ENCODE data around the gene PAQR4. TPM values are rescaled to one million over a fixed set of nuclear protein-coding genes. Genes with fewer than 3 reads are reported as not detected.

Gene PAQR4
- polyA plus RNA-seq, 1 donor from 2014 or later: 47.8 TPM

DNA sequence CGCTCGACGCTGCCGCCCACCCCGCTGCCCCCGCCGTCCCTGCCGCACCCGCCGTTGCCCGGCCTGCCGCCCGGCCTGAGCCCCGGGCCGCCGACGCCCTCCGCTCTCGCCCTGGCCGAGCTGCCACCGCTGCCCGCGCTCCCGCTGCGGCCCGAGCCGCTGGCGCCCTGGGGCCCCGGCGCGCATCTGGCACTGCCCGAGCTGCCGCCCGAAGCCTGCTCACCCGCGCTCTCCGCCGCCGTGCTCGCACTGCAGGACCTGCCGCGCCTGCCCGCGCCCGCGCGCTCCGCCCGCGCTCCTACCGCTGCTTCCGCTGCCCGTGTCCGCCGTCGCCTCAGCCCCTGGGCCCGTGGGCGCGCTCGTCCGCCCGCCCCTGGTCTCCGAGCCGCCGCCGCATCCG is 35.2 kb downstream of the PAQR4 start:
- no peak overlapping the region for H3K4me3 ChIP-seq (ENCODE audit: low read length)
- no peaks in the 10 kb centered on the region for H3K36me3 ChIP-seq (ENCODE audit: insufficient read depth, low read length)
- no peak for TF ChIP-seq POLR2AphosphoS5 (IDR thresholded peaks at IDR 0.05)
- TF ChIP-seq MXI1 (conservative IDR thresholded peaks at IDR 0.05; ENCODE audit: poor library complexity, severe bottlenecking): no peak
- no peak for TF ChIP-seq EZH2 (IDR thresholded peaks at IDR 0.05; ENCODE audit: borderline replicate concordance, insufficient read depth, low read length, poor library complexity, severe bottlenecking)
- TF ChIP-seq, protein P1, sequence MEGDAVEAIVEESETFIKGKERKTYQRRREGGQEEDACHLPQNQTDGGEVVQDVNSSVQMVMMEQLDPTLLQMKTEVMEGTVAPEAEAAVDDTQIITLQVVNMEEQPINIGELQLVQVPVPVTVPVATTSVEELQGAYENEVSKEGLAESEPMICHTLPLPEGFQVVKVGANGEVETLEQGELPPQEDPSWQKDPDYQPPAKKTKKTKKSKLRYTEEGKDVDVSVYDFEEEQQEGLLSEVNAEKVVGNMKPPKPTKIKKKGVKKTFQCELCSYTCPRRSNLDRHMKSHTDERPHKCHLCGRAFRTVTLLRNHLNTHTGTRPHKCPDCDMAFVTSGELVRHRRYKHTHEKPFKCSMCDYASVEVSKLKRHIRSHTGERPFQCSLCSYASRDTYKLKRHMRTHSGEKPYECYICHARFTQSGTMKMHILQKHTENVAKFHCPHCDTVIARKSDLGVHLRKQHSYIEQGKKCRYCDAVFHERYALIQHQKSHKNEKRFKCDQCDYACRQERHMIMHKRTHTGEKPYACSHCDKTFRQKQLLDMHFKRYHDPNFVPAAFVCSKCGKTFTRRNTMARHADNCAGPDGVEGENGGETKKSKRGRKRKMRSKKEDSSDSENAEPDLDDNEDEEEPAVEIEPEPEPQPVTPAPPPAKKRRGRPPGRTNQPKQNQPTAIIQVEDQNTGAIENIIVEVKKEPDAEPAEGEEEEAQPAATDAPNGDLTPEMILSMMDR (IDR thresholded peaks at IDR 0.05; ENCODE audit: poor library complexity, severe bottlenecking): no peak
- TF ChIP-seq TAF1 (IDR thresholded peaks at IDR 0.05; ENCODE audit: low read depth): no peak
- TF ChIP-seq SMC3 (conservative IDR thresholded peaks at IDR 0.05; ENCODE audit: poor library complexity): no peak
- TF ChIP-seq RAD21 (conservative IDR thresholded peaks at IDR 0.05): no peak
- TF ChIP-seq EP300 (conservative IDR thresholded peaks at IDR 0.05; ENCODE audit: poor library complexity, severe bottlenecking): no peak
- TF ChIP-seq, protein P2, sequence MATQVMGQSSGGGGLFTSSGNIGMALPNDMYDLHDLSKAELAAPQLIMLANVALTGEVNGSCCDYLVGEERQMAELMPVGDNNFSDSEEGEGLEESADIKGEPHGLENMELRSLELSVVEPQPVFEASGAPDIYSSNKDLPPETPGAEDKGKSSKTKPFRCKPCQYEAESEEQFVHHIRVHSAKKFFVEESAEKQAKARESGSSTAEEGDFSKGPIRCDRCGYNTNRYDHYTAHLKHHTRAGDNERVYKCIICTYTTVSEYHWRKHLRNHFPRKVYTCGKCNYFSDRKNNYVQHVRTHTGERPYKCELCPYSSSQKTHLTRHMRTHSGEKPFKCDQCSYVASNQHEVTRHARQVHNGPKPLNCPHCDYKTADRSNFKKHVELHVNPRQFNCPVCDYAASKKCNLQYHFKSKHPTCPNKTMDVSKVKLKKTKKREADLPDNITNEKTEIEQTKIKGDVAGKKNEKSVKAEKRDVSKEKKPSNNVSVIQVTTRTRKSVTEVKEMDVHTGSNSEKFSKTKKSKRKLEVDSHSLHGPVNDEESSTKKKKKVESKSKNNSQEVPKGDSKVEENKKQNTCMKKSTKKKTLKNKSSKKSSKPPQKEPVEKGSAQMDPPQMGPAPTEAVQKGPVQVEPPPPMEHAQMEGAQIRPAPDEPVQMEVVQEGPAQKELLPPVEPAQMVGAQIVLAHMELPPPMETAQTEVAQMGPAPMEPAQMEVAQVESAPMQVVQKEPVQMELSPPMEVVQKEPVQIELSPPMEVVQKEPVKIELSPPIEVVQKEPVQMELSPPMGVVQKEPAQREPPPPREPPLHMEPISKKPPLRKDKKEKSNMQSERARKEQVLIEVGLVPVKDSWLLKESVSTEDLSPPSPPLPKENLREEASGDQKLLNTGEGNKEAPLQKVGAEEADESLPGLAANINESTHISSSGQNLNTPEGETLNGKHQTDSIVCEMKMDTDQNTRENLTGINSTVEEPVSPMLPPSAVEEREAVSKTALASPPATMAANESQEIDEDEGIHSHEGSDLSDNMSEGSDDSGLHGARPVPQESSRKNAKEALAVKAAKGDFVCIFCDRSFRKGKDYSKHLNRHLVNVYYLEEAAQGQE (IDR thresholded peaks at IDR 0.05; ENCODE audit: borderline replicate concordance): no peak
- peaks cover 46% of the 10 kb centered on the region for H3K27me3 ChIP-seq (ENCODE audit: insufficient read depth, low read depth, low read length)
- no peak overlapping the region for H3K27ac ChIP-seq (ENCODE audit: low read length)
- no peaks in the 10 kb centered on the region for H3K9me3 ChIP-seq (ENCODE audit: low read length)
- no peaks in the 10 kb centered on the region for H3K79me2 ChIP-seq (replicated peaks; ENCODE audit: insufficient read depth, low read length)
- no peak overlapping the region for H2AFZ ChIP-seq (ENCODE audit: low read depth, low read length)
- no peak overlapping the region for H3K4me2 ChIP-seq (ENCODE audit: low read length)
- no peak overlapping the region for H3K9ac ChIP-seq (ENCODE audit: low read length)
- H4K20me1 ChIP-seq (ENCODE audit: insufficient read depth): no peaks in the 10 kb centered on the region
- H3F3A ChIP-seq (ENCODE audit: insufficient read depth, low read length, poor library complexity, severe bottlenecking): no peaks in the 10 kb centered on the region
- no peaks in the 10 kb centered on the region for H3K9me2 ChIP-seq (ENCODE audit: insufficient read depth, low read length)

DNA sequence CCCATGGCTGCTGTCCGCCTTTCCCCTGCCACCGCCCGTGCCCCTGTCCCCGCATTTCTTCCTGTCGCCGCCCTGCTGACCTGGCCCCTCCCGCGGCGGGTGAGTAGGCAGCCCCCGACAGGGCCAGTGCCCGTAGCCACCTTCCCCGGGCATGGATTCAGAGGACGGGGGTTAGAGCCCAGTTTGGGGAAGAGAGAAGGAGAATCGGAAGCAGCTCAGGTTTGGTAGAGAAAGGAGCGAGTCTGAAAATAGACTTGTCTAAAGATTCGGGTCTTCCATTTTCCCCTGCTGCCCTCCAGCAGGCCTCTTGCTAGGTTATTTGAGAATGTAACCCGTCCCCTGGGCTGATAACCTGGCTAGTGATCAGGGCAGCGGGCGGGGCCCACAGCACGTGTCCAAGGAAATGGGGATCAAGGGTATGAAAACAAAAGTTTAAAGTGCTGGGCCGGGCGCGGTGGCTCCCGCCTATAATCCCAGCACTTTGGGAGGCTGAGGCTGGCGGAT is 35.7 kb downstream of the PAQR4 start:
- TF ChIP-seq, protein P2 (IDR thresholded peaks at IDR 0.05; ENCODE audit: borderline replicate concordance): no peak
- TF ChIP-seq, protein P1 (IDR thresholded peaks at IDR 0.05; ENCODE audit: poor library complexity, severe bottlenecking): no peak
- TF ChIP-seq EP300 (conservative IDR thresholded peaks at IDR 0.05; ENCODE audit: poor library complexity, severe bottlenecking): no peak
- TF ChIP-seq TAF1 (IDR thresholded peaks at IDR 0.05; ENCODE audit: low read depth): no peak
- no peak for TF ChIP-seq EZH2 (IDR thresholded peaks at IDR 0.05; ENCODE audit: borderline replicate concordance, insufficient read depth, low read length, poor library complexity, severe bottlenecking)
- TF ChIP-seq MXI1 (conservative IDR thresholded peaks at IDR 0.05; ENCODE audit: poor library complexity, severe bottlenecking): no peak
- TF ChIP-seq POLR2AphosphoS5 (IDR thresholded peaks at IDR 0.05): no peak
- no peak for TF ChIP-seq SMC3 (conservative IDR thresholded peaks at IDR 0.05; ENCODE audit: poor library complexity)
- TF ChIP-seq RAD21 (conservative IDR thresholded peaks at IDR 0.05): no peak
- no peaks in the 10 kb centered on the region for H3F3A ChIP-seq (ENCODE audit: insufficient read depth, low read length, poor library complexity, severe bottlenecking)
- H3K4me2 ChIP-seq (ENCODE audit: low read length): no peak overlapping the region
- H3K9me3 ChIP-seq (ENCODE audit: low read length): no peaks in the 10 kb centered on the region
- no peak overlapping the region for H3K9ac ChIP-seq (ENCODE audit: low read length)
- no peaks in the 10 kb centered on the region for H4K20me1 ChIP-seq (ENCODE audit: insufficient read depth)
- no peak overlapping the region for H3K27ac ChIP-seq (ENCODE audit: low read length)
- no peaks in the 10 kb centered on the region for H3K9me2 ChIP-seq (ENCODE audit: insufficient read depth, low read length)
- H3K27me3 ChIP-seq (ENCODE audit: insufficient read depth, low read depth, low read length): peaks cover 50% of the 10 kb centered on the region
- H2AFZ ChIP-seq (ENCODE audit: low read depth, low read length): no peak overlapping the region
- no peaks in the 10 kb centered on the region for H3K79me2 ChIP-seq (replicated peaks; ENCODE audit: insufficient read depth, low read length)
- H3K36me3 ChIP-seq (ENCODE audit: insufficient read depth, low read length): no peaks in the 10 kb centered on the region
- peak overlapping the region; percentile 50 for H3K4me3 ChIP-seq (ENCODE audit: low read length)
